HG03066 (cell line): Measurements from ENCODE around the gene SEMA5B.

Experiments
- ATAC-seq: cut with Tn5 transposase; IDR thresholded peaks from one replicate; pipeline ENCODE4 v1.9.1; 2021; ENCODE audit warnings: low read depth; ENCODE audit not compliant: unreplicated experiment

The SEMA5B gene

GRCh38 chr3:122947738-122948137 is 79.8 kb downstream of the SEMA5B start:
- no peak for ATAC-seq

GRCh38 chr3:122947196-122947595 is 80.4 kb downstream of the SEMA5B start:
- no peak for ATAC-seq

- ATAC-seq: no peak
Measured at GRCh38 chr3:122946185-122946584, 81.4 kb downstream of the SEMA5B start.

GRCh38 chr3:122945230-122945629 is 82.3 kb downstream of the SEMA5B start:
- no peak for ATAC-seq

- no peak for ATAC-seq
Measured at GRCh38 chr3:122944671-122945161, 82.8 kb downstream of the SEMA5B start.

- no peak for ATAC-seq
Measured at GRCh38 chr3:122943828-122944190, 83.8 kb downstream of the SEMA5B start.

- no peak for ATAC-seq
Measured at GRCh38 chr3:122942937-122943827, 84.4 kb downstream of the SEMA5B start.

GRCh38 chr3:122942239-122942638 is 85.3 kb downstream of the SEMA5B start:
- no peak for ATAC-seq

- no peak for ATAC-seq
Measured at GRCh38 chr3:122941228-122942206, 86.0 kb downstream of the SEMA5B start.

GRCh38 chr3:122940628-122941086 is 86.9 kb downstream of the SEMA5B start:
- no peak for ATAC-seq

- ATAC-seq: no peak
Measured at GRCh38 chr3:122938783-122939425, 88.7 kb downstream of the SEMA5B start.

- ATAC-seq: no peak
Measured at GRCh38 chr3:122937745-122938144, 89.8 kb downstream of the SEMA5B start.

- no peak for ATAC-seq
Measured at GRCh38 chr3:122936986-122937385, 90.6 kb downstream of the SEMA5B start.

GRCh38 chr3:122936335-122936734 is 91.2 kb downstream of the SEMA5B start:
- ATAC-seq: no peak

- ATAC-seq: no peak
Measured at GRCh38 chr3:122934251-122934650, 93.3 kb downstream of the SEMA5B start.

- ATAC-seq: no peak
Measured at GRCh38 chr3:122932251-122932967, 95.2 kb downstream of the SEMA5B start.

GRCh38 chr3:122931636-122932035 is 95.9 kb downstream of the SEMA5B start:
- no peak for ATAC-seq

- no peak for ATAC-seq
Measured at GRCh38 chr3:122930063-122930997, 97.2 kb downstream of the SEMA5B start.
